Spleen (tissue), 11 donors: Measurements from ENCODE around the gene EYS. TPM values are rescaled to one million over a fixed set of nuclear protein-coding genes. Genes with fewer than 3 reads are reported as not detected.

Experiments
- DNase-seq: peaks from one replicate; pipeline ENCODE4 v3.0.0-alpha.2; 2020
- H3K27ac ChIP-seq, 8 donors: fragments of 200-600 bp; sonication (generic) in 7 of 8; 1 replicate in 4 of 8; 2 replicates in 4 of 8; pipeline versions ENCODE4 v1.5.0 to v1.8.0; 2016 to 2021; ENCODE audit warnings: inconsistent platforms in 4 of 8, mild to moderate bottlenecking in 4 of 8, moderate library complexity in 1 of 8
- H3K27me3 ChIP-seq, 7 donors: fragments of 200-600 bp; sonication (generic) in 6 of 7; replicated peaks in 1 of 7; 1 replicate in 4 of 7; 2 replicates in 3 of 7; pipeline versions ENCODE4 v1.5.0 to v1.8.0; 2016 to 2021; ENCODE audit warnings: inconsistent platforms in 3 of 7, mild to moderate bottlenecking in 1 of 7
- H3K36me3 ChIP-seq, 6 donors: fragments of 200-600 bp; sonication (generic) in 5 of 6; 1 replicate in 4 of 6; 2 replicates in 2 of 6; pipeline versions ENCODE4 v1.5.0 to v1.8.0; 2016 to 2021; ENCODE audit warnings: inconsistent platforms in 2 of 6
- H3K4me1 ChIP-seq, 6 donors: fragments of 200-600 bp; sonication (generic) in 5 of 6; 1 replicate in 3 of 6; 2 replicates in 3 of 6; pipeline versions ENCODE4 v1.5.0 to v1.8.0; 2016 to 2021; ENCODE audit warnings: inconsistent platforms in 3 of 6
- H3K4me3 ChIP-seq, 8 donors: fragments of 200-600 bp; sonication (generic) in 7 of 8; 1 replicate in 4 of 8; 2 replicates in 4 of 8; pipeline versions ENCODE4 v1.5.0 to v1.8.0; 2016 to 2021; ENCODE audit warnings: inconsistent platforms in 4 of 8, mild to moderate bottlenecking in 4 of 8, moderate library complexity in 2 of 8
- H3K9me3 ChIP-seq, 8 donors: fragments of 200-600 bp; sonication (generic) in 7 of 8; 1 replicate in 4 of 8; 2 replicates in 4 of 8; pipeline versions ENCODE4 v1.5.0 to v1.8.0; 2016 to 2021; ENCODE audit warnings: inconsistent platforms in 4 of 8
- CTCF ChIP-seq, 11 experiments: fragments of 200-600 bp in 7 of 11; fragments of 450-650 bp in 4 of 11; sonication (generic) in 4 of 11; IDR thresholded peaks in 8 of 11; conservative IDR thresholded peaks in 3 of 11; 1 replicate in 7 of 11; 2 replicates in 4 of 11; pipeline versions ENCODE4 v1.4.0 to v1.8.0; 2016 to 2021; ENCODE audit warnings: antibody characterized with exemption in 11 of 11, inconsistent platforms in 4 of 11, mild to moderate bottlenecking in 1 of 11
- POLR2A ChIP-seq, 3 donors: fragments of 450-650 bp; IDR thresholded peaks; one replicate each; pipeline ENCODE4 v1.5.1; 2017; ENCODE audit warnings: antibody characterized with exemption in 3 of 3, mild to moderate bottlenecking in 1 of 3
- POLR2AphosphoS5 ChIP-seq, 3 donors: sonication (generic); formaldehyde crosslinking; IDR thresholded peaks; one replicate each; pipeline ENCODE4 v1.5.1; 2017; ENCODE audit warnings: antibody characterized with exemption in 3 of 3
- WGBS, 5 donors: extraction: QIAGEN DNeasy Blood & Tissue Kit in 3 of 5; methylation state at CpG; one replicate each; pipeline versions ENCODE4 v1.1.5 to v1.1.7; 2013 to 2018; 5-methylcytosine and 5-hydroxymethylcytosine counted together
- intact Hi-C: fragments of 100-400 bp; cut with DNase I; formaldehyde crosslinking; loops from one replicate; pipeline ENCODE4 v1.15.0; 2023; ENCODE audit warnings: low total_unique reads
- polyA plus RNA-seq, 3 donors: library from polyadenylated mRNA; stranded (reverse); fragments of 200-250 nt; gene quantifications; one replicate each; pipeline ENCODE4 v1.2.1, GENCODE V29; 2013
- total RNA-seq, 7 donors: library from RNA; depleted of rRNA in 3 of 7; stranded (reverse); fragments of >200 nt in 3 of 7; fragmentation: NEBNext Ultra II Directional in 4 of 7; extraction: Animal tissue kit (Norgen Biotek cat#: 25700) in 4 of 7; gene quantifications; one replicate each; pipeline versions ENCODE4 v1.1.0 to v1.2.1, GENCODE V29; 2016 to 2021
- donor health status: healthy with polysubstance abuse.
- donor health status: DM: no; HTN: no; CAD: no; lungs with moderate emphysema.
- donor health status: DM: no; HTN: no; CAD: no.
- donor health status: Bipolar disorder and iron deficiency.
- donor health status: healthy.
- donor health status: DM: no; HTN: no; CAD: no.
- donor health status: DM: yes; HTN: yes; CAD: no.

The EYS gene
- total and polyA plus RNA-seq, 10 donors, result under 0.01 to 0.72 (median 0.28) TPM; not detected in 5

- TF ChIP-seq CTCF (IDR thresholded peaks at IDR 0.05 in 8 of 11, conservative IDR thresholded peaks at IDR 0.05 in 3 of 11) (no peak), POLR2A (IDR thresholded peaks at IDR 0.05) (no peak), POLR2AphosphoS5 (IDR thresholded peaks at IDR 0.05) (no peak)
- intact Hi-C loops, result no loop called here
Observed at GRCh38 chr6:63795826-63796225, 1911.2 kb downstream of the EYS start.

GRCh38 chr6:63795006-63795405 lies 1912.0 kb downstream of the EYS start:
- H3K4me3 ChIP-seq, result no peak overlapping the region
- DNase-seq, result no peak
- H3K4me1 ChIP-seq, result peaks cover 0 to 9% (median 0%) of the 10 kb centered on the region in 6 donors
- peaks cover 0 to 12% (median 0%) of the 10 kb centered on the region in 7 donors for H3K27me3 ChIP-seq
- H3K36me3 ChIP-seq, result no peaks in the 10 kb centered on the region
- no peaks in the 10 kb centered on the region for H3K9me3 ChIP-seq
- intact Hi-C loops, result no loop called here
- TF ChIP-seq POLR2AphosphoS5 (IDR thresholded peaks at IDR 0.05), result no peak
- no peak for TF ChIP-seq CTCF (IDR thresholded peaks at IDR 0.05 in 8 of 11, conservative IDR thresholded peaks at IDR 0.05 in 3 of 11)
- no peak for TF ChIP-seq POLR2A (IDR thresholded peaks at IDR 0.05)
- peak overlapping the region in 1 of 8 donors; percentile 60 for H3K27ac ChIP-seq

More at GRCh38 chr6:63795826-63796225, 1911.2 kb downstream of the EYS start:
- Histone ChIP-seq H3K27ac (no peak overlapping the region), H3K36me3 (no peaks in the 10 kb centered on the region), H3K27me3 (peaks cover 0 to 6% (median 0%) of the 10 kb centered on the region in 7 donors), H3K4me3 (no peak overlapping the region), H3K4me1 (peaks cover 0 to 9% (median 0%) of the 10 kb centered on the region in 6 donors), H3K9me3 (no peaks in the 10 kb centered on the region)
- DNase-seq, result no peak
- 88 to 97% (median 89%) methylated on average over 3 of the region's 3 CpGs for WGBS, 5 donors

GRCh38 chr6:63793465-63794137 lies 1913.4 kb downstream of the EYS start:
- no peak overlapping the region for H3K4me3 ChIP-seq
- intact Hi-C loops, result no loop called here
- DNase-seq, result no peak
- H3K9me3 ChIP-seq, result no peaks in the 10 kb centered on the region
- 71 to 85% (median 79%) methylated on average over 4 of the region's 4 CpGs for WGBS, 5 donors
- TF ChIP-seq CTCF (IDR thresholded peaks at IDR 0.05 in 8 of 11, conservative IDR thresholded peaks at IDR 0.05 in 3 of 11) (no peak), POLR2A (IDR thresholded peaks at IDR 0.05) (no peak), POLR2AphosphoS5 (IDR thresholded peaks at IDR 0.05) (no peak)
- H3K27me3 ChIP-seq, result peaks cover 0 to 19% (median 0%) of the 10 kb centered on the region in 7 donors
- H3K36me3 ChIP-seq, result no peaks in the 10 kb centered on the region
- peaks cover 0 to 9% (median 0%) of the 10 kb centered on the region in 6 donors for H3K4me1 ChIP-seq
- H3K27ac ChIP-seq, result peak overlapping the region in 1 of 8 donors; percentile 60

- peaks cover 0 to 9% (median 0%) of the 10 kb centered on the region in 6 donors for H3K4me1 ChIP-seq
- no peaks in the 10 kb centered on the region for H3K36me3 ChIP-seq
- H3K27ac ChIP-seq, result no peak overlapping the region
- TF ChIP-seq CTCF (IDR thresholded peaks at IDR 0.05 in 8 of 11, conservative IDR thresholded peaks at IDR 0.05 in 3 of 11) (no peak), POLR2AphosphoS5 (IDR thresholded peaks at IDR 0.05) (no peak), POLR2A (IDR thresholded peaks at IDR 0.05) (no peak)
- intact Hi-C loops, result no loop called here
- H3K27me3 ChIP-seq, result peaks cover 0 to 19% (median 0%) of the 10 kb centered on the region in 7 donors
- H3K4me3 ChIP-seq, result no peak overlapping the region
- no peaks in the 10 kb centered on the region for H3K9me3 ChIP-seq
- 69 to 89% (median 74%) methylated on average over 3 of the region's 3 CpGs for WGBS, 5 donors
- DNase-seq, result no peak
Observed at GRCh38 chr6:63792736-63793464, 1914.1 kb downstream of the EYS start.
